Measurements from ENCODE around the gene PCDH9. TPM values are rescaled to one million over a fixed set of nuclear protein-coding genes. Genes with fewer than 3 reads are reported as not detected.

PCDH9 gene
- total and polyA plus RNA-seq, 2 of the 13 experiments (the other 11 are each of a cell fraction or from before 2014, with no cell fraction given) = 0.09 TPM; not detected in 1

DNA sequence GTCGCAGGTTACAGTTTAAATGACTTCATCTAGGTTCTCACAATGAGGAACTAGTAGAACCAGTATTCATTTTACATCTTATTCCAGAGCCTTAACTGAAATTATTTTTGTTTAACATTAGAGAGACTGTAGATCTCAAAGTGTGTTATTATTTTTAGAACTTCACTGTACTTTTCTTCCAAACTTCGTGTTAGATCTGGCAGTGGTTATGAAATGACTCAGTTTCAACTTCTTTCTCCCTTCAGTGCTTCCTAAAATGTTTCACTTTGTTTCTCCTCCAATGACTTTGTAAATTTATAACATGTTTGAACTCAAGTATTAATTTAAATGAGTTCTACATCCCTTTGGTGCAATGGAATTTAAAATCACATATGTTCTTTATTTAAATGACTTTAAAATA is 139.3 kb downstream of the PCDH9 start:
- intact Hi-C loops (cut with micrococcal nuclease; ENCODE audit: unreplicated experiment) (no loop called here), in situ Hi-C loops (cut with HindIII; ENCODE audit: extremely low pct_ligation_motif_present, low pct_unique_long_range_greater_than_20kb) (no loop called here)
- ChIA-PET POLR2A (no interaction called here), CTCF (ENCODE audit: low intra/inter-chr PET ratio, low total read pairs) (no interaction called here)
- Histone ChIP-seq H4K20me1 (ENCODE audit: insufficient read depth, low read length) (no peaks in the 10 kb centered on the region), H3K27ac (ENCODE audit: extremely low read length, insufficient read depth, low read length) (no peak overlapping the region), H2AFZ (ENCODE audit: low read length) (no peak overlapping the region), H3K27me3 (ENCODE audit: control insufficient read depth in 1 of 2, insufficient read depth in 2 of 2, low read length in 2 of 2) (no peaks in the 10 kb centered on the region; a peak in 1 of 5 replicates), H3K4me1 (ENCODE audit: insufficient read depth, low read length) (no peaks in the 10 kb centered on the region), H3K9ac (ENCODE audit: insufficient read depth, low read depth, low read length) (no peak overlapping the region), H3K79me2 (ENCODE audit: insufficient read depth, low read length) (no peaks in the 10 kb centered on the region), H3K9me3 (ENCODE audit: low read length) (no peaks in the 10 kb centered on the region), H3K36me3 (replicated peaks in 1 of 2; ENCODE audit: control insufficient read depth in 1 of 2, insufficient read depth in 2 of 2, low read length in 2 of 2) (no peaks in the 10 kb centered on the region), H3K4me3 (replicated peaks in 1 of 3; ENCODE audit: insufficient read depth in 1 of 3, low read depth in 2 of 3, low read length in 3 of 3) (no peak overlapping the region), H3K4me2 (ENCODE audit: low read depth, low read length) (no peak overlapping the region)
- no peak for DNase-seq (ENCODE audit: low spot score)
- ATAC-seq = no peak
- 28% methylated on average over 2 of the region's 2 CpGs for WGBS (ENCODE audit: low lambda C conversion rate)
- no TSS peak for BruUV-seq (replicated peaks)
- no peak for FAIRE-seq
- TF ChIP-seq SRSF4 (IDR thresholded peaks at IDR 0.05; ENCODE audit: low read depth, low read length, poor library complexity, severe bottlenecking) = no peak
- no peak for TF ChIP-seq ZNF468 (CRISPR knock-in tag; IDR thresholded peaks at IDR 0.05)
- no peak for TF ChIP-seq TCF12 (IDR thresholded peaks at IDR 0.05)
- no peak for TF ChIP-seq TCF12 (CRISPR knock-in tag; IDR thresholded peaks at IDR 0.05)
- no peak for TF ChIP-seq ZNF703 (CRISPR knock-in tag; IDR thresholded peaks at IDR 0.05; ENCODE audit: borderline replicate concordance)
- TF ChIP-seq TFDP1 (CRISPR knock-in tag; IDR thresholded peaks at IDR 0.05; ENCODE audit: borderline replicate concordance) = no peak
- TF ChIP-seq MAFF (IDR thresholded peaks at IDR 0.05; ENCODE audit: low read depth, low read length) = no peak
- no peak for TF ChIP-seq MEF2D (CRISPR knock-in tag; IDR thresholded peaks at IDR 0.05)
- TF ChIP-seq MAFG (CRISPR knock-in tag; IDR thresholded peaks at IDR 0.05) = no peak
- TF ChIP-seq, protein P1, sequence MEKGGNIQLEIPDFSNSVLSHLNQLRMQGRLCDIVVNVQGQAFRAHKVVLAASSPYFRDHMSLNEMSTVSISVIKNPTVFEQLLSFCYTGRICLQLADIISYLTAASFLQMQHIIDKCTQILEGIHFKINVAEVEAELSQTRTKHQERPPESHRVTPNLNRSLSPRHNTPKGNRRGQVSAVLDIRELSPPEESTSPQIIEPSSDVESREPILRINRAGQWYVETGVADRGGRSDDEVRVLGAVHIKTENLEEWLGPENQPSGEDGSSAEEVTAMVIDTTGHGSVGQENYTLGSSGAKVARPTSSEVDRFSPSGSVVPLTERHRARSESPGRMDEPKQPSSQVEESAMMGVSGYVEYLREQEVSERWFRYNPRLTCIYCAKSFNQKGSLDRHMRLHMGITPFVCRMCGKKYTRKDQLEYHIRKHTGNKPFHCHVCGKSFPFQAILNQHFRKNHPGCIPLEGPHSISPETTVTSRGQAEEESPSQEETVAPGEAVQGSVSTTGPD (CRISPR knock-in tag; IDR thresholded peaks at IDR 0.05) = no peak
- no peak for TF ChIP-seq GMEB2 (CRISPR knock-in tag; IDR thresholded peaks at IDR 0.05; ENCODE audit: low read depth)
- no peak for TF ChIP-seq ZFP36L1 (CRISPR knock-in tag; IDR thresholded peaks at IDR 0.05)
